Measurements from ENCODE around the gene PHF3. TPM values are rescaled to one million over a fixed set of nuclear protein-coding genes. Genes with fewer than 3 reads are reported as not detected.
"Not testable (repeated sequence)": the region's sequence is repeated elsewhere in the genome, so short reads cannot be mapped to it uniquely, and the experiment has no call there.

PHF3 gene
- total RNA-seq, 2 donors from 2014 or later: 51.1 to 64.0 TPM

DNA sequence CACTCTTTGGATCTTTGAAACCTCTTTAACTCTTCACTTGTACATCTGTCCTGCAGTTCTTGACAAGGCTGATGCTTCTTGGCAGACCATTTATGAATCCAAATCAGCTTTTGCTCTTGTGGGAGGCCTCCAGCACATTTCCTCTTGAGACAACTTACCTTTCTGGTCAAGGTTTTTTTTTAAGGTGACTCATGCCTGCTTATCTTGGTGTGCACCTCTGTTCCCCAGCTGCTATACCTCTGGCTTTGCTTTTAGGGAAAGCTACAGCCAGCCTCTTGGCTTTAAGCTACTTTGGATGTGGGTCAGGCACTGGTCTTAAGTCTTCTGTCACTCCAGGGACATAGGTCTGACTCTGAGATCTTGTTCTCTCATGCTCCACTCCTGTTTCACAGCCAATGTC, 106.5 kb downstream of the PHF3 start:
- no peak for DNase-seq
- intact Hi-C loops (cut with DNase I, micrococcal nuclease): no loop called here
- no peak for ATAC-seq

DNA sequence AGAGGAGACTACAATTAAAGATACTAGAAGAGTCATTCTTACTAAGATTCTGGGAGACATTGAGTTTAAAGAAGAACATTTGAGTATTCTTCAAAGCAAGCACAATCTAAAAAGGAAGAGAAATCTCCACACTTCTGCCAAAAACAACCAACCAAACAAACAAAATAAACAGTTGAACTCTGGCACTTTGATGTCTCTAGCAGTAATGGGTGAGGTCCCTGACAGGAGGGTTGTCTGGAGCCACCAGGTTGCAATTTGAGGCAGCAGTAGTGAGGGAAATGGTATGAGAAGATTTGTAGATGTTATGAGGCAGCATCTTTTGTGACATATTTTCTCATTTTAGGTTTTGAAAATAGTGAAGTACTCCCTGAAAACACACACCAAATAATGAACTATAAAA, 108.1 kb downstream of the PHF3 start:
- DNase-seq (no peak), ATAC-seq (peak; percentile 19)
- intact Hi-C loops (cut with DNase I, micrococcal nuclease): no loop called here

DNA sequence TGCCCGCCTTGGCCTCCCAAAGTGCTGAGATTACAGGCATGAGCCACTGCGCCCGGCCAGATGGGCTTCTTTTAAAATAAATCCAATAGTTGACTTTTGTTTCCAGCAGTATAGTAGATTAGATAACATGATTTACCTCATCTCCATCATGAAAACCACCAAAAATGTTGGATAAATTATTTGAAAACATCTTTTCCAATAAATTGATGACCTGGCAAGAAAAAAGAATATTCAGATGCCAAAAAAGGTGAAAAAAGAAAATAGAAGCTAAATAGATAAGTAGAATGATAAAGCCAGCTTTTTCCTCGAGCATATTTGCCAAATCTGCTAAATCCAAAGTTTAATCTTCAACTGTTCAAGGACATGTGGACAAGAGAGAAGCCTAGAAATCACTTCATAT, 109.2 kb downstream of the PHF3 start:
- ATAC-seq: no peak
- intact Hi-C loops (cut with DNase I, micrococcal nuclease): no loop called here
- no peak for DNase-seq

DNA sequence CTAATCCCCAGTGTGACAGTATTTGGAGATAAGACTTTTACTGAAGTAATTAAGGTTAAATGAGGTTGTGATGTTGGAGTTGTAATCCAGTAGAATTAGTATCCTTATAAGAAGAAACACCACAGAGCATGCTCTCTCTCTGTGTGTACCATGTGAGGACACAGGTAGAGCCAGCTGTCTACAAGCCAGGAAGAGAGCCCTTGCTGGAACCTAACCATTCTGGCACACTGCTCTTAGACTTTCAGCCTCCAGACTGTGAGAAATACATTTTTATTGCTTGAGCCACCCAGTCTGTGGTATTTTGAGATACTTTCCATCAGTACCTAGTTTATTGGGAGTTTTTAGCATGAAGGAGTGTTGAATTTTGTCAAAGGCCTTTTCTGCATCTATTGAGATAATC, 110.2 kb downstream of the PHF3 start:
- DNase-seq (no peak), ATAC-seq (no peak)
- intact Hi-C loops (cut with DNase I, micrococcal nuclease): no loop called here

DNA sequence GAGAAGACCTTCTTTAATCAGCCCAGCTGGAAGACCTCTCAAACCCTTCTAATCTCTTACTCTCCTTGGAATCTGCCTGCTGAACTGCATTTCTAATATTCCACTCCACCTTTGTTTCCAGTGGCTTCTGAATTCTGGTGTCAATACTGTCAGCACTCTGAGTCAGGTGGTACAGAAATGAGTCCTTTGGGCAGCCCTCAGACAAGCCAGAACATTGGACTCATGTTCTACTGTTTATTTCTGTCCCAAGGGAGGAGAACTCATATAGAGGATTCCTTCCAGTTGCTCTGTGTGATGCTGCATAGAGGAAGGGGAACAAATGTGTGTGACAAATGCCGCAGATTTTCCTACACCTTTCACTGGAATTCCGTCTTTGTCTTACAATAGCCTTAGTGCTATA, 114.8 kb downstream of the PHF3 start:
- ATAC-seq: no peak
- intact Hi-C loops (cut with DNase I, micrococcal nuclease): no loop called here
- no peak for DNase-seq

DNA sequence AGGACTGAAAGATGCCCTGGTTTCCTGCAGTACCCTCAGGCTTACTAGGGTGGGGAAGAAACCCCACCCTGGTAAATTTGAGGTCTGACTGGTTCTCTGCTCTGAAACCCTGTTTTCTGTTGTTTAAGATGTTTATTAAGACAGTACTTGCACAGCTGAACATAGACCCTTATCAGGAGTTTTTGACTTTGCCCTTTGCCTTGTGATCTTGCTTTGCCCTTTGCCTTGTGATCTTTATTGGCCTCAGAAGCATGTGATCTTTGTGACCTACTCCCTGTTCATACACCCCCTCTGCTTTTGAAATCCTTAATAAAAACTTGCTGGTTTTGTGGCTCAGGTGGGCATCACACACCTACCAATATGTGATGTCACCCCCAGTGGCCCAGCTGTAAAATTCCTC, 121.7 kb downstream of the PHF3 start:
- ATAC-seq; intact Hi-C loops (cut with DNase I, micrococcal nuclease); DNase-seq: not testable (repeated sequence)

DNA sequence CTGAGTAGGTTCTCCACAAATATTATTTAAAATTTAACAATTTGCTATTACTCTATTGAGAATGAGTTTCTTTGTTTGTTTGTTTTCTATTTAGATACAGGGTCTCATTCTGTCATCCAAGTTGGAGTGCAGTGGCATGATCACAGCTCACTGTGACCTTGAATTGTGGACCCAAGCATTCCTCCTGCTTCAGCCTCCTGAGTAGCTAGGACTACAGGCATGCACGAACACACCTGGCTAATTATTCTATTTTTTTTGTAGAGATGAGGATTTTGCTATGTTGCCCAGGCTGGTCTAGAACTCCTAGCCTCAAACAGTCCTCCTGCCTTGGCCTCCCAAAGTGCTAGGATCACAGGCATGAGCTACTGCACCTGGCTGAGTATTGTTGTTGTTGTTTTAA, 122.2 kb downstream of the PHF3 start:
- no peak for DNase-seq
- ATAC-seq: no peak
- intact Hi-C loops (cut with DNase I, micrococcal nuclease): no loop called here

DNA sequence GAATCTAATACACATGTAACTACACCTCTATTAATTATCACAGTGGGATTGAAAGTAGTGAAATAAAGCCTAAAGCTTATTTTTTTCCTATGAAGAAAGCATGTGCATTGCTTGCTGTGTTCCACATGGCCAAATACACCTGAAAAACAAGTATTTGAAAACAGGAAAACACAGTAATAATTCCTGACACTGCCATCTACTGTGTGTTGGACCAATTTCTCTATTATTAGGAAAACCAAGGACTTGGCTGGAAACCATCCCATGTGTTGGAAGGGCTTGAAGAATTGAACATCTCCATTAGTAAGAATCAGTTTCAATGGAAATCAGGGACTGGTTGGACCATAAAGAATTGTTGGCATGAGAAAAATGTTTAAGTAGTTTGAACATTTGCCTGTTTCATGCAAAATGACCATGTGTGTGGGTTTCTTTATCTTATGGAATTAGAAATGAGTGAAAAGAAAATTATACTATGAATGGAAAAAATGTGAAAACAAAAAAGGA, 124.1 kb downstream of the PHF3 start:
- intact Hi-C loops (cut with DNase I, micrococcal nuclease): loop anchor here (2.0 to 10.0 kb wide), 4 partner anchors 63 to 407 kb away; no protein-coding TSS in a partner anchor
- ATAC-seq (no peak), DNase-seq (no peak)

DNA sequence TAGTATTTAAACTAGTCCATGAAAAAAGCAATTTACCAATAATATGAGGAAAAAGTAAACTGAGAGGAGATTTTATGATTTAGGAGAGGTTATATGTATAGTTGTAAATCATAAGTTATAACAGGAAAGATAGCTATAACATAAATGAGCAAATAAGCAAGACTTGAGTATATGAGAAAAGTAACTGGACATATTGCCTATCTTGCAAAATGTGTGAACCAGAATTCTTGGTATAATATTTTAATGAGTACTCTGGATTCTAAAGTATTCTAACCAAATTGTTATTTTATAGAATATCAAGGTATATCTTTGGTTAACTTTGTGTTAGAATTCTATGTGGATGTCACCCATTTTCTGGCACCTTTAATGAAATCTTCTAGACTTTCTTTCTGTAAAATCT, 124.6 kb downstream of the PHF3 start:
- ATAC-seq (no peak), DNase-seq (no peak)
- intact Hi-C loops (cut with DNase I, micrococcal nuclease): loop anchor here (2.0 to 10.0 kb wide), 4 partner anchors 63 to 408 kb away; no protein-coding TSS in a partner anchor

DNA sequence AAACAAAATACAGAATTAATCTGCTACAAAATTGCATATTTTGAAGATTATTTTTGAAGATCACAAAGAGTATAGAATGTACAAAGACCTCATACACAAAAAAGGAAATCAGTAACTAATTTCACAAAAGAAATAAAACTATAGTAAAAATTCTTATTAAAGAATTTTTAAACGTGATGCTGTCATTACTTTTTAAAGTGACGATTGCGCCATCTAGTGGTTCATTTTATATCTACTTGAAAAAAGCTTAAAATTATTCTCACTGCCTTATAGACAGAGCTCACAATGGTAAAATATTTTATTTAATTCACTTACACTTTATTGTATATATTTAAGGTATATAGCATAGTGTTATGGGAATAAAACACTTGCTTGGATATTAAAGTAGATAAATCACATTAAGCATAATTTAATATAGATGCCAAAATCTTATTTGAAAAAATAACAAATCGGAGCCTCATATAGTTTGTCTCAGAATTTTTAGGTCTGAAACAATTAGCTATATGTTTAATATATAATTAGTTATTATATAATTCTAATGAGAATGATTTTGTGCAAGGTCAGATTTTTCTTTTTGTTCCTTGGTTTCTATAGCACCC, 128.8 kb downstream of the PHF3 start:
- DNase-seq: no peak
- peak; percentile 44 for ATAC-seq
- intact Hi-C loops (cut with DNase I, micrococcal nuclease): loop anchor here (5.0 to 10.0 kb wide), 3 partner anchors 160 to 412 kb away; no protein-coding TSS in a partner anchor

Other genes with a start within 250 kb of the PHF3 start
- gene PTP4A1, start 63.3 kb upstream of the PHF3 start, total RNA-seq: 100 to 1,000 TPM; 155 to 190 TPM